Ectodermal cell (in vitro differentiated cells): ENCODE results near the gene MAFG.

Experiments used
- H3K27ac ChIP-seq: 2 replicates; pipeline ENCODE4 v1.7.0; 2013; ENCODE audit warnings: mild to moderate bottlenecking, low read depth, low read length; ENCODE audit not compliant: insufficient read depth, poor library complexity, severe bottlenecking
- H3K27me3 ChIP-seq: 2 replicates; pipeline ENCODE4 v1.7.0; 2013; ENCODE audit warnings: mild to moderate bottlenecking, low read length; ENCODE audit not compliant: insufficient read depth, control insufficient read depth, poor library complexity, severe bottlenecking
- H3K36me3 ChIP-seq: one replicate; pipeline ENCODE4 v1.7.0; 2013; ENCODE audit warnings: low read length; ENCODE audit not compliant: control insufficient read depth, insufficient read depth
- H3K4me1 ChIP-seq: one replicate; pipeline ENCODE4 v1.7.0; 2013; ENCODE audit warnings: low read length; ENCODE audit not compliant: control insufficient read depth, insufficient read depth
- H3K4me3 ChIP-seq: 2 replicates; pipeline ENCODE4 v1.7.0; 2013; ENCODE audit warnings: low read depth, low read length, control low read depth; ENCODE audit not compliant: insufficient read depth
- H3K9me3 ChIP-seq: 2 replicates; pipeline ENCODE4 v1.7.0; 2013; ENCODE audit warnings: mild to moderate bottlenecking, low read length, moderate library complexity; ENCODE audit not compliant: control insufficient read depth
- WGBS, 2 experiments: methylation state at CpG; one replicate each; pipeline ENCODE4 v1.1.7; 2013; ENCODE audit warnings: missing lambda C conversion rate in 2 of 2; 5-methylcytosine and 5-hydroxymethylcytosine counted together

The MAFG gene

DNA sequence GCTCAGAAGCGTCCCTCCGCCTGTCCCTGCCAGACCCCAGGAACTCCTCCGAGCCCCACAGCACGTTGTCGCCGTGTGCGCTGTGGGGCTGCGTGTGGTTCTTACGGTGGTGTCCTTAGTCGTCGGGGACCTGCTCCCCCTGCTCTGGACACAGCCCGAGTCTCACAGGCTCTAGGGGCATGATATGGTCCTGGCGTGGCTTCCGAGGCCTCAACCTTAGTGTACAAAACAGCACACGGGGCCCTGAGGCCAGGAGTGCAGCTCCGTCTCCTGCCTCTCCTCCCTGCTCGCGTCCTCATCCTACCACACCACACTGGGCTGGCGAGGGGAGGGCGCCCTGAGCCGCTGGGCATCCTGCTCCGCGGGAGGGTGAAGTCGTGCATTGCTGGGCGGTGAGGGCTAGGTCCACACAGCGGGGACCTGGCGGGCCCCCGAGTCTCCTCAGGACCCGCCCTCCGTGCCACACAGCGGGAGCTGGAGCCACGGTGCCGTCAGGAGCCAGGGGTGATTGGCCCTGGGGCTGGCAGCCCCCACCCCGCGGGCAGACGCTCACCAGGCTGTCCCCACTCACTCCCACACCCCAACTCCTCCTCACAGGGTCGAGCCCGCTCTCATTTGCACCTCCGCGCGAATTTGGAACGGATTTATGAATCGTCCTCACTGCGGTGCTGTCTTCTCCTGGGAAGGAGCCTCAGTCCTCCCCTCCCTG, 1.2 kb upstream of the MAFG start:
- Histone ChIP-seq H3K27ac (no peak overlapping the region), H3K36me3 (no peaks in the 10 kb centered on the region), H3K9me3 (no peaks in the 10 kb centered on the region), H3K4me1 (peaks cover 27% of the 10 kb centered on the region), H3K27me3 (peaks cover 17% of the 10 kb centered on the region), H3K4me3 (peak overlapping the region; percentile 67)
- WGBS, 2 experiments = 32% methylated on average over 44 of the region's 44 CpGs

DNA sequence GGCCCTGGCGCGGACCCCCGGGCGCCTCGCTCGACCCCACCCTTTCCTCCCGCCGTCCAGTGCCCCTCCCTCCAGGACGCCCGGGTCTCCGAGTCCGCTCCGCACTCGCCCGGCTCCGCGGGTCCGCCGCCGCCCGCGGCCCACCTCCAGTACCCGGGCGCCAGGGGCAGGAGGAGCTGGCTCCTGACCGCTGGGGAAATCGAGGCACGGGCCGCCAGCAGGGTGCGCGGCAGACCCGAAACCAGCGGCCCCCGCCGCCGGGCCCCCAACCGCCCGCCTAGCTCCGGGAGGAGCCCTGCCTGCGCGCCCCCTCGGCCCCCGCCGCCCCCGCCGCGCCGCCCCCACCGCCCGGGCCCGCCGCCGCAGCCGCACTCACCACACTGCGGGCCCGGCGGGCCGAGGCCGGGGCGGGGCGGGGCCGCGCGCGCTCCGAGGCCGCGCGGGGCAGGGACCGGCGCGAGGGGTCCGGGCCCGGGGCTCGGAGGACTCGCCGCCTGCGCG, 333 bp downstream of the MAFG start:
- H3K4me1 ChIP-seq = peaks cover 32% of the 10 kb centered on the region
- peak overlapping the region; percentile 76 for H3K27ac ChIP-seq
- 0% methylated on average over 78 of the region's 78 CpGs for WGBS, 2 experiments
- H3K27me3 ChIP-seq = peaks cover 17% of the 10 kb centered on the region
- no peaks in the 10 kb centered on the region for H3K36me3 ChIP-seq
- no peaks in the 10 kb centered on the region for H3K9me3 ChIP-seq
- H3K4me3 ChIP-seq = peak overlapping the region; percentile 67

DNA sequence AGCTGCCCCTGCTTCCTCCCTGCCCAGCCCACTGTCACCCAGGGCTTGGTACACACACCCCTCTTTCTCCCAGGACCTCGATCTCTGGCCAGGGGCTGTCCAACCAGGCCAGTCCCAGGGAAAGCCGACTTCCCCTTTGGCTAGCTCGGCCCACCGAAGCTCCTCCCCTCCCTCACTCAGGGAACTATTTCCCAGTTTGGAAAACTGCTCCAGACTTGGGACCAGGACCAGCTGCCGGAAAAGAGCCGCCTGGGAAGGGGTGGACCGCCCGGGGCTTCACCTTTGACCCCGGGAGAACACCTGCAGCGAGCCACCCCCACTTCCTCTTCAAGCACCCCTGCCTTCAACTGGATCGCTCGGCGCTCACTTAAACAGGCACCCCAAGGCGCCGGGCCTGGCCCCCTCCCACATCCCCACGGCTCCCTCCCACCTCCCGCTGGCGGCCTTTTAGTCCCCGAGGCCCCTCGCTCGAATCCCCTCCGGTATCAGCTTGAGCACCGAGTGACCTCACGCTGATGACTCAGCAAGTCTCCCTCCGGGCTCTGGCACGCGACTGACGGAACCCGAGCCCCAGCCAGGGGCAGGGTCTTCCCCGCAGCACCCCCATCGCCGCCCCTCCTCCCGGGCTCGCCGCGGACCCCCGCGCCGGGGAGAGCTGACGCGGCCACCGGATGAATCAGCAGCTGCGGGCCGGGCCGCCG, 934 bp downstream of the MAFG start:
- peak overlapping the region; percentile 67 for H3K4me3 ChIP-seq
- WGBS, 2 experiments = 1% methylated on average over 46 of the region's 46 CpGs
- H3K4me1 ChIP-seq = peaks cover 32% of the 10 kb centered on the region
- peak overlapping the region; percentile 76 for H3K27ac ChIP-seq
- H3K27me3 ChIP-seq = peaks cover 17% of the 10 kb centered on the region
- no peaks in the 10 kb centered on the region for H3K9me3 ChIP-seq
- no peaks in the 10 kb centered on the region for H3K36me3 ChIP-seq

DNA sequence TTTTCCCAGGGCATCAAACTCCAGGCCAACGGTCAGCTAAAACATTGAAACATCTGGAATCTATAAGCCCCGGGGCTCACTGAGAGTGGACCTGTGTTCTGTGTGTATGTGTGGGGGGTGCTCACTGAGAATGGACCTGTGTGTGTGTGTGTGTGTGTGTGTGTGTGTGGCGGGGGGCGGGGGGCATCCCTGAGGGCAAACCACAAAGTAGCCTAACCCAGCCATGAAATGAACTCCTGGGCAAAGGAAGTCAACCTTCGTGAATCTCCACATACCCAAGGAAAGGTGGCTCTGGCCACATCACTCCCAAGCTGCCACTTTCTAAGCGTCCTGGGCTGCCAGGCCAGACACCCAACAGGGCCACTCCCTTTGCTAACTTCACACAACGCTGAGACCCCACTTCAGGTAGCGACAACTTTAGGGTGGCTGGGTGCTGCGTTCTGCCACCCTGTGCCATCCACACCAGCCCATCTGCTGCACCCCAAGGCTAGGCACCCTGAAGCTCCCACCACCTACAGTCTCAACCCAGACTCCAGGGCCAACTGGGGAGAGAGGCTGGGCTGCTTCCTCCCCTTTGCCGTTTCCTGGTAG, 1.6 kb downstream of the MAFG start:
- no peaks in the 10 kb centered on the region for H3K9me3 ChIP-seq
- H3K4me1 ChIP-seq = peaks cover 32% of the 10 kb centered on the region
- H3K4me3 ChIP-seq = peak overlapping the region; percentile 67
- H3K27me3 ChIP-seq = peaks cover 17% of the 10 kb centered on the region
- H3K36me3 ChIP-seq = no peaks in the 10 kb centered on the region
- H3K27ac ChIP-seq = peak overlapping the region; percentile 76
- 74% methylated on average over 10 of the region's 10 CpGs for WGBS, 2 experiments

DNA sequence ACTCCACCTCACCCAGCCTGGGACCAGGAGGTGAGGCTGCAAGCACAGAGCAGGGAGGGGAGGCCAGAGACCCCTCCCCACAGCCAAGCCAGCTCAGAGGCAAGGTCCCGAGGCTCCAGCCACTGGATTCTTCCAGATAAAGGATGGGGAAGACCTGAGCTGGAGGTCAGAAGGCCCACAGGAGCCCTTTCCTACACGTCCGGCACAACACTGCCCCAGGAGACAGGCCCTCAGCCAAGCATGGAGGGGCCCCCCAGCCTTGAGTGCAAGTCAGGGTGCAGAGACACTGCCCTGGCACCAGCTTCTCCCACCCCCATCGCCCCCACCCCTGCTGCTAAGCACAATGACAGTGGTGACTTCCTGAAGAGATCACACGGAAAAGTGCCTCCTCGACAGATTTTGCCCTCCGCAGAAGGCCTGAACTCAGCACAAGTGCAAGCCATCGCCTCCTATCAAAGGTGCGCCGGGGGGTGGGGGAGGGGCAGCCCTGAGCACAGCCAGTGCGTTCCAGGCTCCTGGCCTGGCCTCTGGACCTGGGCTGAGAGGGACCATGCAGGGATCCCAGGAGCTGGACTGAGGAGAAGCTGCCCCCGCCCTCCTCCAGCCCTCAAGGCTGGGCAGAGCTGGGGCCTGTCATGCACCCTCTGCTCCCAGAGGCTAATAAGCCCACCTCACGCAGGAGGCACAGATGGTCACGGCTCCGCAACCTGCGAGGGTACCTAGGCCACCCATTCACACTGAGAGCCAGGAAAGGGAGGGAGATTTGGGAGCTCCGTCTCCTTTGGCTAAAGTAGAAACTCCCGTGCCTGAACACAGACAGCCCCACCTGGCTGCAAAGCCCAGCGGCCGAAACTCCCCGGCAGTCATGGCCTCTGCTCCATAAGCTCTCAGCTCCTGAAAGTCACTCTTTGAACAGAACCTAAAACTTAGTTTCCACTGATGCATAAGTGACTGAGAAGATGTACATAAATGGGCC, 2.7 kb downstream of the MAFG start:
- 51 to 52% methylated on average over 21 of the region's 21 CpGs for WGBS, 2 experiments
- peaks cover 17% of the 10 kb centered on the region for H3K27me3 ChIP-seq
- no peaks in the 10 kb centered on the region for H3K36me3 ChIP-seq
- H3K9me3 ChIP-seq = no peaks in the 10 kb centered on the region
- no peak overlapping the region for H3K4me3 ChIP-seq
- H3K27ac ChIP-seq = no peak overlapping the region
- H3K4me1 ChIP-seq = peaks cover 32% of the 10 kb centered on the region

DNA sequence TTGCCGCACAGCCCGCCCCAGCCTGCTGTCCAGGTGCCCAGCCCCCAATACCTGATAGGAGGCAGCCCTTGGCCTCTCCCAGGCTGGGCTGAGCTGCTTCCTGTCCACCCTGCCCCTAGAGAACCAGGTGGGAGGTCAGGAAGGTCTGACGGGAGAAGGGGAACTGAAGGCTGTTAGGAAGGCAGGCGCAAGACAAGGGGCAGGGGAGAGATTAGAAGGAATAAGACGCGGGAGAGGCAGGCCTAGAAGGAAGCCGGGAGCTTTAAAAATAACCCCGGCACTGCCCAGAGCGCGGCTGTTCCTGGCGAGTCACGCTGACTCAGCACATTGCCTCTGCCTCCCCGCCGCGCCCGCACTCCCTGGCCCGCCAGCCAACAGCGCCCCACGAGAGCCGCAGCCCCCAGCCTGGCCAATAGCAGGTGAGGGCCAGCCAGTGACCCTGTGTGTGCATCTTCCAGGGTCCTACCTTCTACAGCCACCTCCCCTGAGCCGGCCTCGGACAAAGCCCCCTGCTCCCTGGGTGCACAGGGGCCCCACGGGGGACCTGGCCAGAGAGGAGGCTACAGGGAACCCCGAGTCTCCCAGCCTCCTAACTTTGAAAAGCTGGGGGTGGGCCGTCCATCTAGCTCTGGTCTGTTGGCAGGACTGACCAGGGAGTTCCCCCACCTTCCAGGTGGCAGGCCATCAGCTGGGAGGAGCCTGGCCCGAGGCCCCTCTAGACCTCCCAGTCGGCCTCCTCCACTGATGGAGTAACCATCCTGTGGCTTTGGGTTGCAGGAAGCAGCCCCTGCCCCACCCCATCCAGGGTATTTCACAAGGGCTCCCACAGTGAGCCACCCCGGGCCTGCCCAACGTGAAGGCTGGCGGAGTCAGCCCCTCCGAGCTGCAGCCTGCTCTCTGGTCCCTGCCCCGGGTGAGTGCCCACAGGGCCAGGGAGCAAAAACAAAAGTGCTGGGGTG, 4.0 kb downstream of the MAFG start:
- Histone ChIP-seq H3K9me3 (no peaks in the 10 kb centered on the region), H3K4me3 (peak overlapping the region; percentile 18), H3K27ac (peak overlapping the region; percentile 59), H3K4me1 (peaks cover 29% of the 10 kb centered on the region), H3K27me3 (peaks cover 7% of the 10 kb centered on the region), H3K36me3 (no peaks in the 10 kb centered on the region)
- 20 to 22% methylated on average over 32 of the region's 32 CpGs for WGBS, 2 experiments

DNA sequence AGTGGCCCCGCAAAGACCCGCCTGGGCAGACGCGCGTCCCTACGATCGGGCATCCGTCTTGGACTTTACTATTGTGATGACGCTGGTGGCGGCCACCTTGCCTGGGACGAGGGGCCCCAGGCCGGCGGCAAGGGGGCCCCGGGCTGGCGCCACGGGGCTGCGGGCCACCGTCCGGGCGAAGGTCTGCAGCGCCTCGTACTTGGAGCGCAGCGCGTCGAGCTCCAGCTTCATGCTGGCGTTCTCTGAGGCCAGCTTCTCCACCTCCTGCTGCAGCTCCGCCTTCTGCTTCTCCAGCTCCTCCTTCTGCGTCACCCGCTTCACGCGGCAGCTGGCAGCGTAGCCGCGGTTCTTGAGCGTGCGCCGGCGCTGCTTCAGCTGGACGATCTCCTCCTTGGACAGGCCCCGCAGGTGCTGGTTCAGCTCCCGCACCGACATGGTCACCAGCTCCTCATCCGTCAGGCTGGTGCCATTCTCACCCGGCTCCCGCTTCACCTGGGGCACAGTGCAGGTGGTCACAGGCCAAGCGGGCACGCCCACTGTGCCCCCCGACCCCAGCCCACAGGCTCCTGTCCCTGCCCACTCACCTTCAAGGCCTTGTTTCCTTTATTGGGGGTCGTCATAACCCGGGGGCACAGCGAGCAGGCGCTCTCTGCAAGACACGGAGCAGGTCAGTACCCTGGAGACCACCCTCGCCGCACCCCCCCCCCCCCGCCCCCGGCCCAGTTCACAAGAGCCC, 4.8 kb downstream of the MAFG start:
- Histone ChIP-seq H3K4me1 (peaks cover 26% of the 10 kb centered on the region), H3K27me3 (no peaks in the 10 kb centered on the region), H3K36me3 (no peaks in the 10 kb centered on the region), H3K27ac (no peak overlapping the region), H3K9me3 (no peaks in the 10 kb centered on the region), H3K4me3 (no peak overlapping the region)
- 89 to 91% methylated on average over 56 to 58 of the region's 58 CpGs for WGBS, 2 experiments

DNA sequence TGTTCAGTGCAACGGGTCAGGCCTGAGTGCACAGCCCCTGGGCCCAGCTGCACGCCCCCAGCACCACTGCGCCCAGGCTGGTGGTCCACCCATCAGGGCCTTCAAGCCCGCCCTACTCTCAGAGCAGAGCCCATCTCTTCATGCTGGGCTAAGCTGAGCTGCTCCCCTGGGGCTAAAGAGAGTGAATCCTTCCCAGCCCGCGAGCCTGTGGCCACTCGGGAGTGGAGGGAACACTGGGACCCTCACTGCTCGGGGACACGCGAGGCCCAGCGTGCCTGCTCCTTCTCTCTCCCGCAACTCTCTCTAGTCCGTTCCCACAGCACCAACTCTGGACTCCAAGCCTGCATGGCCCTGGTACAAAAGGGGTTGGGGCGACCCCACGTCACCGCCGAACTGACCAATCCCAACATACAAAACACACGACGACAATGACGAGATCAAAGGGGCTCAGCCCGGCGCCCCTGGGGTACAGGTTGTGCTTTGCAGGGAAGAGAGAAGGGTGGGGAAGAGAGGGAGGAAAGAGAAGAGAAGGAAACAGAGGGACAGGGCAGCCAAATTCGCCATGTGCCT, 5.5 kb downstream of the MAFG start:
- Histone ChIP-seq H3K9me3 (no peaks in the 10 kb centered on the region), H3K27ac (no peak overlapping the region), H3K27me3 (no peaks in the 10 kb centered on the region), H3K4me1 (peaks cover 26% of the 10 kb centered on the region), H3K36me3 (no peaks in the 10 kb centered on the region), H3K4me3 (no peak overlapping the region)
- 93 to 95% methylated on average over 23 of the region's 23 CpGs for WGBS, 2 experiments
